Jurkat, Clone E6-1 (cell line): ENCODE measurements around the gene GATAD2B. TPM values are rescaled to one million over a fixed set of nuclear protein-coding genes. Genes with fewer than 3 reads are reported as not detected.

ENCODE experiments used
- DNase-seq: peaks from one replicate; pipeline ENCODE4 v3.0.0-alpha.2; 2011; ENCODE audit warnings: low read depth, low spot score
- H3K4me3 ChIP-seq: 2 replicates; pipeline ENCODE4 v1.5.1; 2011; ENCODE audit warnings: mild to moderate bottlenecking, low read length, control low read depth, moderate library complexity
- polyA plus RNA-seq: library from polyadenylated mRNA; unstranded; fragments of >200 nt; gene quantifications from one replicate; pipeline ENCODE4 v1.2.1, GENCODE V29; 2012; ENCODE audit warnings: missing spikeins; ENCODE audit not compliant: insufficient read length, insufficient read depth

Gene GATAD2B
- 10.1 TPM for polyA plus RNA-seq

DNA sequence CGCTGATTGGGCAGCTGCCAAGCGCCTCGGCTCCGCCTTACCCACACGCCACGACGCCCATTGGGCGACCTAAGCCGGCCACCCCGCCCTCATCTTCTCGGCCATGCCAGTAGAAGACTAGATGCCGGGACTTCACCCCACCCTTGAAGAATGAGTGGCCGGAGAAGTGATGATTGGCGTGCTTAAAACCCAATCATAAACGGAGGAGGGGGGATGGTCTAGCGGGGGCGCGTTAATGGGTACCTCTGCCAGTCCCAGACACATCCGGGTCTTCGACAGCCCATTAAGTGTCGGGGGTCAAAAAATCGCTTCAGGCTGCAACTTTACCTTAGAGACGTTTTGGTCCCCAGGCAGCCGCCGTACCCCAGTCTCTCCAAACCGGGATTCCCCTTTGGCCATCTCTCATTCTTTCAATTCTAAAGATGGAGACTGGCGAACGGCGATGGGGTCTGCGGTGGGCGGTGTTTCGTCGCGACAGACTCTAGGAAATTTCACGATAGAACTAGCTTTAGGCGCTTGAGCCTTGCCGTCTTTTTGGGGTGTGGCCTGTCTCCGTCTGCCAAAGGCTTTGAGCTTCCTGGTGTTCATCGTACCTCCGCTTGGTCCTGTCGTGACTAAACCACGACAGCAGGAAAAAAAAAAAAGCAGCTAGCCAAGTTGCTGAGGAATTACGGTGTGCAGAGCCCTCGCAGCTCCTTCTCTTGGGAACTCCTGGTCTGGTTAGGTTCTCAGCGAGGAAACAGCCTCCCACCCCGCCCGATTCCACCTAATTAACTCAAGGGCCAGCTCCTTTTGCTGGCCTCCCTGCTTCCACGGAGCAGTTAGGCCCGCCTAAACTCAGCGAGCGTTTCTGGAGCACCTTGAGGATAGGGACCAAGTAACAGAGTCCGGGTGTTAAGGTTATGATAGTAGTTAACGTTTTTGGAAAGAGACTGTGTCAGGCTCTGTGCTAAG, at the start of gene GATAD2B:
TSS of gene GATAD2B (minus strand) at position 1 of the 954 bp plus-strand sequence. CDS start 94,625 bp downstream, outside the sequence.
- DNase-seq = peak; percentile 100
- peak within 1 kb of the TSS; percentile 95 for H3K4me3 ChIP-seq

- no peak for DNase-seq
- H3K4me3 ChIP-seq = no peak overlapping the region
Observed at GRCh38 chr1:153970346-153970745, 47.6 kb upstream of the GATAD2B start.

- DNase-seq = no peak
- H3K4me3 ChIP-seq = no peak overlapping the region
Observed at GRCh38 chr1:153968972-153969371, 46.2 kb upstream of the GATAD2B start.

DNA sequence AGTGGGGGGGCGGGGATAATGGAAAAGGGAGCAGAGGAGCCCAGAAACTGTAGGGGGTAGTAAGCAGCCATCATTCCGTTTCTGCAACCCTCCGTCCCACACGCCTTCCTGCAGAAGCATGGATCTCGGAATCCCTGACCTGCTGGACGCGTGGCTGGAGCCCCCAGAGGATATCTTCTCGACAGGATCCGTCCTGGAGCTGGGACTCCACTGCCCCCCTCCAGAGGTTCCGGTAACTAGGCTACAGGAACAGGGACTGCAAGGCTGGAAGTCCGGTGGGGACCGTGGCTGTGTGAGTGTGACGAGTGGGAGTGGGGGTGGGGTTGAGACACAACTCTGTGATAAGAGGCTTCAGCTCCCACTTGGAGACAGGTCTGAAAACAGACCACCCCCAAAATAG, 45.6 kb upstream of the GATAD2B start:
- DNase-seq = no peak
- peak overlapping the region; percentile 72 for H3K4me3 ChIP-seq

GRCh38 chr1:153968000-153968363, 45.2 kb upstream of the GATAD2B start:
- no peak for DNase-seq
- peak overlapping the region; percentile 72 for H3K4me3 ChIP-seq

- DNase-seq = peak; percentile 99
- peak within 1 kb of the TSS; percentile 72 for H3K4me3 ChIP-seq
Observed at GRCh38 chr1:153967107-153967999, 44.6 kb upstream of the GATAD2B start, which contains the start of gene CREB3L4. CREB3L4 (plus strand) TSS chr1:153967902; CDS start chr1:153968526, 624 bp downstream.

- DNase-seq = no peak
- H3K4me3 ChIP-seq = peak overlapping the region; percentile 85
Observed at GRCh38 chr1:153963850-153964331, 41.1 kb upstream of the GATAD2B start.

- peak; percentile 93 for DNase-seq
- peak within 1 kb of the TSS; percentile 85 for H3K4me3 ChIP-seq
Observed at GRCh38 chr1:153963030-153963849, 40.5 kb upstream of the GATAD2B start, which contains the start of gene SLC39A1. SLC39A1 (minus strand) TSS chr1:153963537; CDS start chr1:153962715, 822 bp downstream.

DNA sequence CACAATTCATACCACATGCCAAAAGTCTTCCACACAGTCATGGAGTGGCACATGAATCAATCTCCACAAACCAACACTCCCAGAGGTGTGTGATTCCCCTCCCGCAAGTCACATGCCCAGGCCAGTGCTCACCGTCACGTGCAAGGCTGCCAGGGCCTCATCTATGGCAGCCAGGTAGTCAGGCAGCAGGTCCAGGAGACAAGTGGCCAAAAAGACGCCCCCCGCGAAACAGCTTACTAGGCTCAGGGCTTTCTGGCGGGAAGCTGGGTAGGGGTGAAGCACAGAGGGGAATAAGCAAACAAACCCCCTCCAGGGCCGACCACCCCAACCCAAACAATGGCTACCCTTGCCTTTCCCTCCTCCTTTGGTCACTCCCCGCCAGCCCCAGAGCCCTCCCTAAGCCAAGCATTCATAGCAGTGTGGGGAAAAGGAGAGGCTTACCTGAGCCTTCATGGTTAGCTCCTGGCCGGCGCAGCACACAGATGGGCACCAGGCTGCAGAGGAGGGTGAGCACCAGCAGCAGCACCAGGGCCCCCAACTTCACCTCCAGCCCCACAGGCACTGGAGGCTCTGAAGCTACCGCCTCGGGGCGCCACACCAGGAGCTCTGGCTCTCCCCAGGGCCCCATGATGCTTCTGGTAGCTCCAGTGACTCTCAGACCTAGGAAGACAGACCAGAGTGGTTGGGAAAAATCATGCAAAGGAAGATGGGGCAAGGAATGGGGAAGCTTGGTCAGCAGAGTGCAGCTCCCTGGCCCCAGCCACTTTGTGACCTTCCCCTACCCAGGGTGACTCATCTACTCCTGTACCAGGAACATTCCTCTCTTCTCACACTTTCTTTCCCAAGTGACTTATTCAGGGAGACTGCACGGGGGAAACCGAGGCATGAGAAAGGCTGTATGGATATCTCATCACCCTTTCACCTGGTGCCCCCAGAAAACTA, 39.6 kb upstream of the GATAD2B start:
- peak overlapping the region; percentile 85 for H3K4me3 ChIP-seq
- DNase-seq = no peak

- no peak overlapping the region for H3K4me3 ChIP-seq
- DNase-seq = no peak
Observed at GRCh38 chr1:153961421-153961820, 38.6 kb upstream of the GATAD2B start.

DNA sequence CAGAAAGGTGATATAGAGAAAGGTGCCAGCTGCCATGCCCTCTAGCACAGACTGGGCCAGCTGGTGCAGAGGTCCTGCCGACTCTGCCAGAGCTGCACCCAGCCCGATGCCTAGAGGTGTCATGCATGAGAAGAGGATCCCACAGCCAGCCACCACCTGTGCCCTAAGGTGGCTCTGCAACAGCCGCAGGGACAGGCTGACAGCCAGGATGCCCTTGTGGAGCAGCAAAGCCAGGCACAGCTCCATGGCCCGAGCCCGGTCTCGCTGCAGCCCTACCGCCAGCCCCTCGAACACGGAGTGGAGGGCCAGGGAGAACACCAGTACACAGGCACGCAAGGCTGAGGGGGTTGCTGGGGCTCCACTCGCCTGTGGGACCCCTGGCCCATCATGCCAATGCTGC, 37.4 kb upstream of the GATAD2B start:
- H3K4me3 ChIP-seq = no peak overlapping the region
- DNase-seq = no peak

DNA sequence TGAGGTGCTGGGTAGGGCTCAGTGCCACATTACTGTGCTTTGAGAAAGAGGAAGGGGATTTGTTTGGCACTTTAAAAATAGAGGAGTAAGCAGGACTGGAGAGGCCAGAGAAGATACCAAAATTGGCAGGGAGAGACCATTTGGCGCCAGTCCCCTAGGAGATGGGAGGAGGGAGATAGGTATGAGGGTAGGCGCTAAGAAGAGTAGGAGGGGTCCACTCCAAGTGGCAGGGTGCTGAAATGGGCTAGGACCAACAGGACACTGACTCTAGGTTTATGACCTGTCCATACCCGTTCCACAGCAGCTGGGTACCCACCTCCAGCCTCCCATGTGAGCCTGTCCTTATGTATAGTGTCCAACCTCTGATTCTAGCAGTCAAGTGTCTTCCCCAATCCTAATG, 36.7 kb upstream of the GATAD2B start:
- no peak overlapping the region for H3K4me3 ChIP-seq
- no peak for DNase-seq

- DNase-seq = no peak
- peak overlapping the region; percentile 95 for H3K4me3 ChIP-seq
Observed at GRCh38 chr1:153958961-153959260, 36.1 kb upstream of the GATAD2B start.

DNA sequence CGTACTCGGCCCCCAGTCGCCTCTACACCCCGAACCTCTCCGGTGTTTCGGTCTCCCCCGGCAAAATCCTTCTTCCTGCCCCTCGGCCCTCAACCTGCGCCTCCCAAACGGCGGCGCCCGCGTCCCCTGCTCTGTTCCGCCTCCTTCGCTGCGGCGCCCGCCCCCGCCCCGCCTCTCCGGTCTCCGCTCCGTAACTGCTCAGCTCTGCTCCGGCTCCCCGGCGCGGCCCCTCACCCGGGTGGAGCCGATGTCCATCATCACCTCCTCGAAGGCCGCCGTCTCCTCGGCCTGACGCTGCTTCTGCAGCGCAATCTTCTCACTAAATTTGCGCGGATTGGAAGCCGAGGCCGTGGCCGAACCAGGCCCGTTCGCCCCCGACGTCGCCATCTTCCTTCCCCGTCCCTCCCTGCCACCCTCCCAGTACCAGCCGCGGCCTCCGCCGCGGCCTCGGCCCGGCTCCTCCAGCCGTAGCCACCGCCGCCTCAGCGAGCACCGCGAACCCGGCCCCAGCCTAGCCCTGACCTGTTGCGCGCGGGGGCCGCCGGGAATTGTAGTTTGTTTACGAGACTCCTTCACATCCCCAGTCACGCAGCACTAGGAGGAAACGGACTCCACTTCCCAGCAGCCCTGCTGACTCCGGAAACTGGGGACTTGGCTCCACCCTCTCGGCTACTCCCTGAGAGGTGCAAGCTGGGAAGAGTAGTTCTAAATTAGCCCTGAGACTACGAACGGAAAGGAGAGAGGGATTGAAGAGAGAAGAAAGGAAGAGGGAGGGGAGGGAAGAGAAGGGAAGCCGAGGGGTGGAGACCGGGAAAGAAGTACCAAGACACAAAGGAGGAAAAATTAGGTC, 35.6 kb upstream of the GATAD2B start, which contains the start of gene CRTC2:
TSS of gene CRTC2 (minus strand) at position 502 of the 850 bp plus-strand sequence. CDS start at position 387, 115 bp downstream.
- peak within 1 kb of the TSS; percentile 95 for H3K4me3 ChIP-seq
- DNase-seq = peak; percentile 97

- no peak for DNase-seq
Observed at GRCh38 chr1:153957744-153958110, 35.0 kb upstream of the GATAD2B start.

DNA sequence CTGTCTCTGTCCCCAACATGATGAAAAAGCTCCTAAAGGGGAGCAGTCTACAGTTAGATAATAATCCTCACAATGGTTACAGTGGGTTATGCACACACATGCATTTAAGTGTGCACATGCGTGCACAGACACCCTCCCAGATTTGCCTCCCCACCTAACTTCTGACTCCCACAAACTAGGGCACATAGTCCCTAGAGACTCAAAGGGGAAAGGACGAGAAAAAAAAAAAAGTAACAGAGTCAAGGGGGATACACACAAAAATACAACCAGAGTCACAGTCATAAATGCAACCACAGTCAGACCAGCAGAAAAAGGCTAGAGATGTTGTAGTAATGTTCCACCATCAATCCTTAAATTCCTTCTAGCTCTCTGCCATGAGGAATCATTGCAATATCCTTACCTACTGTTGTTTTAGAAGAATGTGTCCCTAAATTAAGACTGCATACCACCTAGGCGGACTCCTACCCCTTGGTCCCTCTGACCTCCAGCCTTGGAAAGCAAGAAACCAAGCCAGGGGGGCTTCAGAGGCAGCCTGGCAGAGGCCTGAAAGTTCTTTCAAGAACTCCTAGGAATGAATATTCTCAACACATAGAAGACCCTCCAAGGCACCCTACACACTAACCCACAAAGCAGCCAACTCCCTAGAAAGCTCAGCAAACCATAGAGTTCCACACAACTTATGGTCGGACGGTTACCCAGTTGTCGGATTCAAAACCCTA, 34.4 kb upstream of the GATAD2B start:
- peak overlapping the region; percentile 95 for H3K4me3 ChIP-seq
- no peak for DNase-seq

More at GRCh38 chr1:153957744-153958110, 35.0 kb upstream of the GATAD2B start:
- peak overlapping the region; percentile 95 for H3K4me3 ChIP-seq
